GM12875 (cell line): ENCODE measurements around the gene TULP4.

Experiments used
- H3K4me3 ChIP-seq: one replicate; pipeline ENCODE4 v1.5.1; 2011; ENCODE audit warnings: low read depth, low read length, control low read depth
- TF ChIP-seq, protein P1 (sequence below): IDR thresholded peaks from 2 replicates; pipeline ENCODE4 v1.5.1; 2011; ENCODE audit warnings: low read depth, mild to moderate bottlenecking, control low read depth, inconsistent platforms, low read length, moderate library complexity, borderline replicate concordance; ENCODE audit not compliant: insufficient read depth

The TULP4 gene

DNA sequence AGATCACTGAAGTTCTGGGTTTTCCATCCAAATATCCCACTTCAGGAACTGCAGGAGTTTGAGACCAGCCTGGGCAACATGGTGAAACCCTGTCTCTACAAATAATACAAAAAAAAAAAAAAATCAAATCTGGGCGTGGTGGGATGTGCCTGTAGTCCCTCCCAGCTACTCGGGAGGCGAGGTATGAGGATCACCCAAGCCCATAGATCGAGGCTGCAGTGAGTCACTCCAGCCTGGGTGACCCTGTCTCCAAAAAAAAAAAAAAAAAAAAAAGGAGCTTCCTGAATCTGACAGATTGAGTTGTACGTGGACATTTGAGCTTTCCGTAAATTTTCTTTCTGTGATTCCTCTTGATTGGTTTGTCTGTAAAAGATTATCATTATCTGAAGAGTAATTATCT, 55.6 kb downstream of the TULP4 start:
- TF ChIP-seq, protein P1, sequence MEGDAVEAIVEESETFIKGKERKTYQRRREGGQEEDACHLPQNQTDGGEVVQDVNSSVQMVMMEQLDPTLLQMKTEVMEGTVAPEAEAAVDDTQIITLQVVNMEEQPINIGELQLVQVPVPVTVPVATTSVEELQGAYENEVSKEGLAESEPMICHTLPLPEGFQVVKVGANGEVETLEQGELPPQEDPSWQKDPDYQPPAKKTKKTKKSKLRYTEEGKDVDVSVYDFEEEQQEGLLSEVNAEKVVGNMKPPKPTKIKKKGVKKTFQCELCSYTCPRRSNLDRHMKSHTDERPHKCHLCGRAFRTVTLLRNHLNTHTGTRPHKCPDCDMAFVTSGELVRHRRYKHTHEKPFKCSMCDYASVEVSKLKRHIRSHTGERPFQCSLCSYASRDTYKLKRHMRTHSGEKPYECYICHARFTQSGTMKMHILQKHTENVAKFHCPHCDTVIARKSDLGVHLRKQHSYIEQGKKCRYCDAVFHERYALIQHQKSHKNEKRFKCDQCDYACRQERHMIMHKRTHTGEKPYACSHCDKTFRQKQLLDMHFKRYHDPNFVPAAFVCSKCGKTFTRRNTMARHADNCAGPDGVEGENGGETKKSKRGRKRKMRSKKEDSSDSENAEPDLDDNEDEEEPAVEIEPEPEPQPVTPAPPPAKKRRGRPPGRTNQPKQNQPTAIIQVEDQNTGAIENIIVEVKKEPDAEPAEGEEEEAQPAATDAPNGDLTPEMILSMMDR = no peak

DNA sequence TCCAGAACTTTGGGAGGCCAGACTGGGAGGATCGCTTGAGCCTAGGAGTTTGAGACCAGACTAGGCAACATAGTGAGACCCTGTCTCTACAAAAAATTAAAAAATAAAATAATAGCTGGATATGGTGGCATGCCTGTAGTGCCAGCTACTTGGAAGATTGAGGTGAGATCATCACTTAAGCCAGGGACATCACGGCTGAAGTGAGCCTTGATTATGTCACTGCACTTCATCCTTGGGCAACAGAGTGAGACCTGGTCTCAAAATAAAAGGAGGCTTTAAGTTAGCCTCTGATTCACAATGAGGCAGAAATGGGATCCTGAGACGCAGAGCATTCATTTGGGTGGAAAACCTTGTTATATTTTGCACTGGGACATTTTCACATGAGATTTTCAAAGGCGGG, 57.0 kb downstream of the TULP4 start:
- TF ChIP-seq, protein P1 = no peak
- no peak overlapping the region for H3K4me3 ChIP-seq

More for the DNA sequence above, 55.6 kb downstream of the TULP4 start:
- H3K4me3 ChIP-seq = no peak overlapping the region

DNA sequence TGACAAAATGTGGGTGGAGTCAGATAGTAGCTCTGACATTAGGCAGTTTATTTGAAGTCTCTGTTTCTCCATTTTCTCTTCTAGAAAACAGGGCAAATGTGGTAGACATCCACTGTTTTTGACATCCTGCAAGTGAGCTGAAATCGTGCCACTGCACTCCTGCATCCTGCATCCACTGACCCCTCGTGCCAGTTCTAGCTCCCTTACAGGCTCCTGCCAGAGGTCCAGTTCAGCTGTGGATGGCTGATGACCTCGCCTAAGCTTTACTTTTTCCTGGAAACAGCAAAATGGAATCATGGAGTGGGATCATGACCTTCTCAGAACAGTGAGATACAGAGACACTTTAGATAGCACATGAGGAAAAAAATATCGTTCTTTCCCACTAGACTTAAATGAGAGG, 58.5 kb downstream of the TULP4 start:
- TF ChIP-seq, protein P1 = no peak
- no peak overlapping the region for H3K4me3 ChIP-seq

DNA sequence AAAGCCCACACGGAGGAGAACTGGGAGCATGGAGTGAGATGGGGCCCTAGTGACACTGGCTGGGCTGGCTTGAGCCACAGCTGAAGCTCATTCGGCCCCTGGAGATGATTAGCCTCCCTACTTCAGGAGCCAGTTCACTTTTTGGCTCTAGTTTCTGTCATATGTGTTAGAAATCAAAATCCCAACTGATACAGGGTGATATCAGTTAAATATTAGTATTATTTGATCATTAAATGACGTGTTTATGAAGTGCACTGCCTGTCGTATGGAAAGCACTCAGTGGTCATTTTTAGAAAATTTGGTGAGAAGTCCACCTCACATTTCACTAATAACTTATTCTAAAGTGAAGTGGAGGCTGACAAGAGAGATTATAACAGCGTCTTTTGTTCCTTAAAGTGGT, 59.0 kb downstream of the TULP4 start:
- TF ChIP-seq, protein P1 = no peak
- H3K4me3 ChIP-seq = no peak overlapping the region

DNA sequence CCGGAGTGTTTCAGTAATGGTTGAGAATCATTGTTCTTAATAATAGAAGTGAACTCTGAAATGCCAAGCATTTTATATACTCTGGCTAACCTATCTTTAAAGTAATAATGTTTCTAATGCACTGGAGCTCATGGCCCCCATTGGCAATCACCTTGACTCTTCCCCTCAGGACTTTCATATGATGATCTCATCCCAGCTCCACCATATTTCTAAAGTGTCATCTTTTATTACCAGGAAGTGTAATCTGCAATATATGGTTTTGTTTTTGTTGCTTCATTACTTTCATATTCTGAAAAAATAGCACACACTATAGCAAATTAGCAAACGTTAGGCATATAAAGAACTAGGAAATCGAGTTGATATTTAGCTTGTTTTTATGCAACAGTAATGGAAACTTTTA, 60.3 kb downstream of the TULP4 start:
- TF ChIP-seq, protein P1 = no peak
- H3K4me3 ChIP-seq = no peak overlapping the region

DNA sequence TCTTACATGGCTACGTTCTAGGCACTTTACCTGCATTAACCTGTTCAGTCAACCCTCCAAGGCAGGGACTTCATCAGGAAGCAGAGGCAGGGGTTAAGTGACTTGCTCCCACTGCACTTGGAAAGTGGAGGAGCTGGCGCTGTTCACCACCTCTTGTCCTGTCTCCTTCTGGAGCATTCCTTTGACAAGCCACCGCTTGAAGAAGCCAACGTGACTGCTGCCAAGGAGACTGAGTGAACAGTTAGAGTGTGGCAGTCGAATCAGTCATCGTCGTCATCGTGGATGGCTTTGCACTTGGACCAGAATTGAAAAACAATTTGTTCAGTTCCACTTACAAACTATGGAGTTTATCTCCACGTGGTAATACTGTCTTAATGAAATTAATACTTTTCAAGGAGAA, 60.9 kb downstream of the TULP4 start:
- TF ChIP-seq, protein P1 = no peak
- no peak overlapping the region for H3K4me3 ChIP-seq

DNA sequence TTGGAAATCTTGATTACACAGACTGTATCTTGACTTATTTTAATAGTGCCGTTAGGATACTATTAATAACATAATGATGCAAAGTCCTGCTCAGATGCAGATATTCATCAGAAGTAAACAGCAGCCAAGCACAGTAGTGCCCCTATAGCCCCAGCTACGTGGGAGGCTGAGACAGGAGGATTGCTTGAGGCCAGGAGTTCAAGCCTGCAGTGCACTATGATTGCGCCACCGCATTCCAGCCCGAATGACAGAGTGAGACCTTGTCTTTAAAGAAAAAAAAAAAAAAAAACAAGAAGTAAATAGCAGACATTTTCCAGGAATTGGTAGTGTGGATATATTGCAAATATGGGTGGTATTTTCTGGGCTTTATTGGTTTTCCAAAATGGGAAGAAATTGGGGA, 61.8 kb downstream of the TULP4 start:
- H3K4me3 ChIP-seq = no peak overlapping the region
- TF ChIP-seq, protein P1 = no peak
